ENCODE data around the gene OR2AG2.

DNA sequence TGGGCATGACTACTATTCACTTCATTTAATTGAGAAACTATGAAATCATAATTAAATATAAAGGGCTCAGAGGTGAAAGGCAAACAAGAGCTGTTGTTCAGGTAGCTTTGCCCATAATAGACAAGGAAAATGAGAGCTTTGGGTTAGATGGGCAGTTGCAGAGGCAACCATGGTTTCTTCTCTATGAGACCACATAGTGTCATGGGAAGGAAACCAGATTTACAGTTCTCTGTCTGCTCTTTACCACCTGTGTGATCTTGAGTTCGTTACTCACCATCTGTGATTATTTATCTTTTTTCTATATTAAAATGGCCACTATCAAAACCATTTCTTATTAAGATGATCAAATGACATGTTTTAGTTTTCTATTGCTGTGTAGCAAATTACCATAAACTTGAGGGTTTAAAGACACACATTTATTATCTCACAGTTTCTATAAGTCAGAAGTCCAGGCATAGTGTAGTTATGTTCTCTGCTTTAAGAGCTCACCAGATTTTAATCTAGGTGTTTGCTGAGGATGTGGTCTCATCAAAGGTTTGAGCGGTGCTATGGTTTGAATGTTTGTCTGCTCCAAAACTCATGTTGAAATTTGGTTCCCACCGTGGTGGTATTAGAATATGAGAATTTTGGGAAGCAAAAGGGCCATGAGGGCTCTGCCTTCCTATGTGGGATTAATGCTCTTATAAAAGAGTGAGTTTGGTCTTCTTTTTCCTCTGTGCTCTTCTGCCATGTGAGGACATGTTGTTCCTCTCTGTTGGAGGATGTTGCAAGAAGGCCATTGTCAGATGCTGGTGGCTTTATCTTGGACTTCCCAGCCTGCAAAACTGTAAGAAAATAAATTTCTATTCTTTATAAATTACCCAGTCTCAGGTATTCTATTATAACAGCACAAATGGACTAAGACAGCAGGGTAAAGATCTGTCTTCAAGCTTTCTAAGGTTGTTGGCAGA lies 38.2 kb downstream of the OR2AG2 start:
- TF ChIP-seq, protein P1, sequence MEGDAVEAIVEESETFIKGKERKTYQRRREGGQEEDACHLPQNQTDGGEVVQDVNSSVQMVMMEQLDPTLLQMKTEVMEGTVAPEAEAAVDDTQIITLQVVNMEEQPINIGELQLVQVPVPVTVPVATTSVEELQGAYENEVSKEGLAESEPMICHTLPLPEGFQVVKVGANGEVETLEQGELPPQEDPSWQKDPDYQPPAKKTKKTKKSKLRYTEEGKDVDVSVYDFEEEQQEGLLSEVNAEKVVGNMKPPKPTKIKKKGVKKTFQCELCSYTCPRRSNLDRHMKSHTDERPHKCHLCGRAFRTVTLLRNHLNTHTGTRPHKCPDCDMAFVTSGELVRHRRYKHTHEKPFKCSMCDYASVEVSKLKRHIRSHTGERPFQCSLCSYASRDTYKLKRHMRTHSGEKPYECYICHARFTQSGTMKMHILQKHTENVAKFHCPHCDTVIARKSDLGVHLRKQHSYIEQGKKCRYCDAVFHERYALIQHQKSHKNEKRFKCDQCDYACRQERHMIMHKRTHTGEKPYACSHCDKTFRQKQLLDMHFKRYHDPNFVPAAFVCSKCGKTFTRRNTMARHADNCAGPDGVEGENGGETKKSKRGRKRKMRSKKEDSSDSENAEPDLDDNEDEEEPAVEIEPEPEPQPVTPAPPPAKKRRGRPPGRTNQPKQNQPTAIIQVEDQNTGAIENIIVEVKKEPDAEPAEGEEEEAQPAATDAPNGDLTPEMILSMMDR (IDR thresholded peaks at IDR 0.05): no peak
- TF ChIP-seq POLR2A (IDR thresholded peaks at IDR 0.05): no peak

Measured in body of pancreas (tissue), 4 donors.